ENCODE measurements around the gene DTX3.

- TF ChIP-seq ZNF529 (tag by site-specific recombination; IDR thresholded peaks at IDR 0.05; ENCODE audit: insufficient replicate concordance) (no peak), ZNF629 (tag by site-specific recombination; IDR thresholded peaks at IDR 0.05) (no peak), CTCF (tag by site-specific recombination; IDR thresholded peaks at IDR 0.05) (no peak), REPIN1 (tag by site-specific recombination; IDR thresholded peaks at IDR 0.05; ENCODE audit: low read depth) (no peak), REST (tag by site-specific recombination; IDR thresholded peaks at IDR 0.05) (no peak), ZNF146 (tag by site-specific recombination; IDR thresholded peaks at IDR 0.05) (no peak)
- TF ChIP-seq, protein P1, sequence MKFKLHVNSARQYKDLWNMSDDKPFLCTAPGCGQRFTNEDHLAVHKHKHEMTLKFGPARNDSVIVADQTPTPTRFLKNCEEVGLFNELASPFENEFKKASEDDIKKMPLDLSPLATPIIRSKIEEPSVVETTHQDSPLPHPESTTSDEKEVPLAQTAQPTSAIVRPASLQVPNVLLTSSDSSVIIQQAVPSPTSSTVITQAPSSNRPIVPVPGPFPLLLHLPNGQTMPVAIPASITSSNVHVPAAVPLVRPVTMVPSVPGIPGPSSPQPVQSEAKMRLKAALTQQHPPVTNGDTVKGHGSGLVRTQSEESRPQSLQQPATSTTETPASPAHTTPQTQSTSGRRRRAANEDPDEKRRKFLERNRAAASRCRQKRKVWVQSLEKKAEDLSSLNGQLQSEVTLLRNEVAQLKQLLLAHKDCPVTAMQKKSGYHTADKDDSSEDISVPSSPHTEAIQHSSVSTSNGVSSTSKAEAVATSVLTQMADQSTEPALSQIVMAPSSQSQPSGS (tag by site-specific recombination; IDR thresholded peaks at IDR 0.05; ENCODE audit: low read depth) = no peak
- TF ChIP-seq, protein P2, sequence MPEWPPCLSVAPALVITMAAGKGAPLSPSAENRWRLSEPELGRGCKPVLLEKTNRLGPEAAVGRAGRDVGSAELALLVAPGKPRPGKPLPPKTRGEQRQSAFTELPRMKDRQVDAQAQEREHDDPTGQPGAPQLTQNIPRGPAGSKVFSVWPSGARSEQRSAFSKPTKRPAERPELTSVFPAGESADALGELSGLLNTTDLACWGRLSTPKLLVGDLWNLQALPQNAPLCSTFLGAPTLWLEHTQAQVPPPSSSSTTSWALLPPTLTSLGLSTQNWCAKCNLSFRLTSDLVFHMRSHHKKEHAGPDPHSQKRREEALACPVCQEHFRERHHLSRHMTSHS (tag by site-specific recombination; IDR thresholded peaks at IDR 0.05) = no peak
- TF ChIP-seq, protein P3, sequence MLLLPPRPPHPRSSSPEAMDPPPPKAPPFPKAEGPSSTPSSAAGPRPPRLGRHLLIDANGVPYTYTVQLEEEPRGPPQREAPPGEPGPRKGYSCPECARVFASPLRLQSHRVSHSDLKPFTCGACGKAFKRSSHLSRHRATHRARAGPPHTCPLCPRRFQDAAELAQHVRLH (tag by site-specific recombination; IDR thresholded peaks at IDR 0.05) = no peak
These were observed 23.9 kb downstream of the DTX3 start for GRCh38 chr12:57628280-57629191.
